Vagina (tissue), 2 donors: ENCODE data around the gene MAST4. TPM values are rescaled to one million over a fixed set of nuclear protein-coding genes. Genes with fewer than 3 reads are reported as not detected.
"Not testable (repeated sequence)": the region's sequence is repeated elsewhere in the genome, so short reads cannot be mapped to it uniquely, and the experiment has no call there.

Experiments used
- DNase-seq, 2 donors: peaks; one replicate each; pipeline ENCODE4 v3.0.0-alpha.2; 2017; ENCODE audit errors: extremely low spot score in 2 of 2
- H3K27ac ChIP-seq: fragments of 200-600 bp; sonication (generic); one replicate; pipeline ENCODE4 v1.5.1; 2019
- H3K27me3 ChIP-seq: fragments of 200-600 bp; sonication (generic); one replicate; pipeline ENCODE4 v1.5.1; 2019
- H3K36me3 ChIP-seq, 2 donors: fragments of 200-600 bp; sonication (generic); one replicate each; pipeline ENCODE4 v1.5.1; 2017 to 2019
- H3K4me1 ChIP-seq: fragments of 200-600 bp; sonication (generic); one replicate; pipeline ENCODE4 v1.5.1; 2019
- H3K4me3 ChIP-seq, 2 donors: fragments of 200-600 bp; sonication (generic); 1 replicate in 1 of 2; 2 replicates in 1 of 2; pipeline ENCODE4 v1.5.1; 2016 to 2019
- H3K9me3 ChIP-seq: fragments of 200-600 bp; sonication (generic); one replicate; pipeline ENCODE4 v1.5.1; 2019
- POLR2A ChIP-seq, 2 donors: fragments of 450-650 bp; IDR thresholded peaks; one replicate each; pipeline ENCODE4 v1.6.1; 2017; ENCODE audit warnings: antibody characterized with exemption in 2 of 2, mild to moderate bottlenecking in 2 of 2, moderate library complexity in 2 of 2
- POLR2AphosphoS5 ChIP-seq, 2 donors: sonication (generic); formaldehyde crosslinking; IDR thresholded peaks; one replicate each; pipeline ENCODE4 v1.9.0; 2017; ENCODE audit warnings: antibody characterized with exemption in 2 of 2, mild to moderate bottlenecking in 2 of 2, low read depth in 1 of 2; ENCODE audit not compliant: insufficient read depth in 1 of 2
- intact Hi-C: fragments of 100-400 bp; cut with DNase I; formaldehyde crosslinking; loops from one replicate; pipeline ENCODE4 v1.15.1; 2023
- total RNA-seq: library from RNA; depleted of rRNA; stranded (reverse); fragments of >200 nt; gene quantifications from one replicate; pipeline ENCODE4 v1.2.3, GENCODE V29; 2016
- TF ChIP-seq, protein P1 (sequence below), 3 experiments: fragments of 450-650 bp in 2 of 3; fragments of 200-600 bp in 1 of 3; sonication (generic) in 1 of 3; IDR thresholded peaks; one replicate each; pipeline ENCODE4 v1.5.1; 2017 to 2019; ENCODE audit warnings: antibody characterized with exemption in 3 of 3, mild to moderate bottlenecking in 2 of 3, moderate library complexity in 2 of 3

Gene MAST4
- total RNA-seq, 1 donor from 2014 or later, result 85.9 TPM

DNA sequence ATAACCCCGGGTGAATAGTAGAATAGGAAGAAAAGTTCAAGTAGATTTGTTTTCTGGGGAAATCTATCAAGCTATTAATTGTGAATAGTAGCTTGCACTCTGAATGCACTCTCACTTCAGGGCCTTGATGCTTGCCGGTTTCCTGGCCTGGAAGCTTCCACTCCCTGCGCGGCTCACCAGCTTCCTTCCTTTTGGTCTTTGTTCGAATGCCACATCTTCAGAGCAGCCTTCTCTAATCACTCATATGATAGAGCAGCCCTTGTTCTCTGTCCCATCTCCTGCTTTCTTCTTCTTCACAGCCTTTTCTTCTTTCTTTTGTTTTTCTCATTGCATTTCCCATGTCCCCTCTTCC, 146.7 kb downstream of the MAST4 start:
- H3K9me3 ChIP-seq, result no peaks in the 10 kb centered on the region
- TF ChIP-seq, protein P1, sequence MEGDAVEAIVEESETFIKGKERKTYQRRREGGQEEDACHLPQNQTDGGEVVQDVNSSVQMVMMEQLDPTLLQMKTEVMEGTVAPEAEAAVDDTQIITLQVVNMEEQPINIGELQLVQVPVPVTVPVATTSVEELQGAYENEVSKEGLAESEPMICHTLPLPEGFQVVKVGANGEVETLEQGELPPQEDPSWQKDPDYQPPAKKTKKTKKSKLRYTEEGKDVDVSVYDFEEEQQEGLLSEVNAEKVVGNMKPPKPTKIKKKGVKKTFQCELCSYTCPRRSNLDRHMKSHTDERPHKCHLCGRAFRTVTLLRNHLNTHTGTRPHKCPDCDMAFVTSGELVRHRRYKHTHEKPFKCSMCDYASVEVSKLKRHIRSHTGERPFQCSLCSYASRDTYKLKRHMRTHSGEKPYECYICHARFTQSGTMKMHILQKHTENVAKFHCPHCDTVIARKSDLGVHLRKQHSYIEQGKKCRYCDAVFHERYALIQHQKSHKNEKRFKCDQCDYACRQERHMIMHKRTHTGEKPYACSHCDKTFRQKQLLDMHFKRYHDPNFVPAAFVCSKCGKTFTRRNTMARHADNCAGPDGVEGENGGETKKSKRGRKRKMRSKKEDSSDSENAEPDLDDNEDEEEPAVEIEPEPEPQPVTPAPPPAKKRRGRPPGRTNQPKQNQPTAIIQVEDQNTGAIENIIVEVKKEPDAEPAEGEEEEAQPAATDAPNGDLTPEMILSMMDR (IDR thresholded peaks at IDR 0.05), result no peak
- TF ChIP-seq POLR2AphosphoS5 (IDR thresholded peaks at IDR 0.05; ENCODE audit: insufficient read depth in 1 of 2, low read depth in 1 of 2) (no peak), POLR2A (IDR thresholded peaks at IDR 0.05) (no peak)
- no peaks in the 10 kb centered on the region for H3K36me3 ChIP-seq
- no peaks in the 10 kb centered on the region for H3K4me1 ChIP-seq
- no peak for DNase-seq
- no peak overlapping the region for H3K4me3 ChIP-seq
- intact Hi-C loops, result loop anchor here (5.0 kb wide), 1 partner anchor 436 kb away; no protein-coding TSS in a partner anchor
- no peak overlapping the region for H3K27ac ChIP-seq
- H3K27me3 ChIP-seq, result no peaks in the 10 kb centered on the region

- intact Hi-C loops, result loop anchor here (5.0 kb wide), 1 partner anchor 436 kb away; no protein-coding TSS in a partner anchor
Observed at GRCh38 chr5:66743344-66743743, 147.2 kb downstream of the MAST4 start.

GRCh38 chr5:66744040-66744439, 147.8 kb downstream of the MAST4 start:
- no peaks in the 10 kb centered on the region for H3K27me3 ChIP-seq
- H3K9me3 ChIP-seq, result no peaks in the 10 kb centered on the region
- intact Hi-C loops, result loop anchor here (5.0 kb wide), 1 partner anchor 437 kb away; no protein-coding TSS in a partner anchor
- DNase-seq, result no peak
- H3K4me1 ChIP-seq, result no peaks in the 10 kb centered on the region
- no peaks in the 10 kb centered on the region for H3K36me3 ChIP-seq
- no peak for TF ChIP-seq POLR2AphosphoS5 (IDR thresholded peaks at IDR 0.05; ENCODE audit: insufficient read depth in 1 of 2, low read depth in 1 of 2)
- TF ChIP-seq, protein P1 (IDR thresholded peaks at IDR 0.05), result no peak
- no peak for TF ChIP-seq POLR2A (IDR thresholded peaks at IDR 0.05)
- H3K4me3 ChIP-seq, result no peak overlapping the region
- H3K27ac ChIP-seq, result no peak overlapping the region

More at GRCh38 chr5:66743344-66743743, 147.2 kb downstream of the MAST4 start:
- H3K4me1 ChIP-seq, result no peaks in the 10 kb centered on the region
- H3K9me3 ChIP-seq, result no peaks in the 10 kb centered on the region
- no peaks in the 10 kb centered on the region for H3K36me3 ChIP-seq
- TF ChIP-seq POLR2AphosphoS5 (IDR thresholded peaks at IDR 0.05; ENCODE audit: insufficient read depth in 1 of 2, low read depth in 1 of 2), result no peak
- TF ChIP-seq, protein P1 (IDR thresholded peaks at IDR 0.05), result no peak
- no peak for TF ChIP-seq POLR2A (IDR thresholded peaks at IDR 0.05)
- H3K27me3 ChIP-seq, result no peaks in the 10 kb centered on the region
- no peak overlapping the region for H3K27ac ChIP-seq
- DNase-seq, result no peak
- no peak overlapping the region for H3K4me3 ChIP-seq

DNA sequence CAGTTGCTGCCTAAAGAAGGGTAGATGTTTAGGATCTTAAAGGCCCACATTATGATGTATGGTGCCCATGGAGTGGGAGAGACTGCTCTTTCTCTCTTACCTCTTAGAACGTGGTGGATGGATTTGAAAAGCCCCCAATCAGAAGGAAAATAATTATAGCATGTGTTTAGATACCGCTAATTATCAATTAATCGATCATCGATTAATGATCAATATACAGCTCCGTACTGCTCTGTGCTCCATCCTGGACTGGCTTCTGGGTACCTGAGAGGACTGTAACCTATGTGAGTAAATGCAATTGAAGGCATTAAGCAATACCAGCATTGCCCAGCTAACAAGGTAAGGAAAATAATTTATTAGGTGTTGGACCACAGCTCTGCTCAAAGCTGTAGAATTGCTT, 149.1 kb downstream of the MAST4 start:
- no peaks in the 10 kb centered on the region for H3K27me3 ChIP-seq
- intact Hi-C loops, result no loop called here

DNA sequence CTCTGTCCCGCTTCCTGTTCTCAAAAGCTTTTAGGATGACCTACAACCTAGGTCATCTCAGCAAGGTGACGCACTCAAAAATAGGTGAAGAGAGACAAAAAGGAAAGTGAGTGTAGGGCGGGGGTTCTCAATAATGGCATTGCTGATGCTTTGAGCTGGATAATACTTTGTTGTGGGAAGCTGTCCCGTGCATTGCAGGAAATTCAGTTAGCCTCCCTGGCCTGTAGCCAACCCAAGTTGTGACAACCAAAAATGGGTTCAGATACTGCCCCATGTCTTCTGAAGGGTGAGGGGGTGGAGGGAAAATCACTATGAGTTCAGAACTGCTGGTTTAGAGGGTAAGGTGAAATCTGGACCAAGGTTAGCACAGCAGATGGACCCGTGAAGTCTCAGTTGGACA, 151.4 kb downstream of the MAST4 start:
- intact Hi-C loops, result no loop called here
- TF ChIP-seq, protein P1 (IDR thresholded peaks at IDR 0.05), result no peak
- TF ChIP-seq POLR2A (IDR thresholded peaks at IDR 0.05), result no peak
- TF ChIP-seq POLR2AphosphoS5 (IDR thresholded peaks at IDR 0.05; ENCODE audit: insufficient read depth in 1 of 2, low read depth in 1 of 2), result no peak
- Histone ChIP-seq H3K27ac (no peak overlapping the region), H3K36me3 (no peaks in the 10 kb centered on the region), H3K4me3 (no peak overlapping the region), H3K4me1 (no peaks in the 10 kb centered on the region), H3K27me3 (no peaks in the 10 kb centered on the region), H3K9me3 (no peaks in the 10 kb centered on the region)
- no peak for DNase-seq

More for the DNA sequence above, 149.1 kb downstream of the MAST4 start:
- Histone ChIP-seq H3K4me1 (no peaks in the 10 kb centered on the region), H3K9me3 (no peaks in the 10 kb centered on the region), H3K36me3 (no peaks in the 10 kb centered on the region), H3K27ac (no peak overlapping the region), H3K4me3 (no peak overlapping the region)
- no peak for DNase-seq
- TF ChIP-seq POLR2AphosphoS5 (IDR thresholded peaks at IDR 0.05; ENCODE audit: insufficient read depth in 1 of 2, low read depth in 1 of 2) (no peak), POLR2A (IDR thresholded peaks at IDR 0.05) (no peak)
- TF ChIP-seq, protein P1 (IDR thresholded peaks at IDR 0.05), result no peak

- H3K4me1 ChIP-seq, intact Hi-C loops, H3K4me3 ChIP-seq: not testable (repeated sequence)
Observed at GRCh38 chr5:66752668-66753067, 156.5 kb downstream of the MAST4 start.

More at GRCh38 chr5:66752668-66753067, 156.5 kb downstream of the MAST4 start:
- DNase-seq, H3K36me3 ChIP-seq, H3K27me3 ChIP-seq, H3K27ac ChIP-seq, H3K9me3 ChIP-seq: not testable (repeated sequence)
